Pancreas (tissue), 10 donors: ENCODE measurements around the gene LAMA1. TPM values are rescaled to one million over a fixed set of nuclear protein-coding genes. Genes with fewer than 3 reads are reported as not detected.

Source experiments
- ATAC-seq, 4 donors: fragments of 200-7000 bp; cut with Tn5 transposase; one replicate each; pipeline versions ENCODE4 v1.8.0 to v1.9.1; 2020; ENCODE audit warnings: mild to moderate bottlenecking in 4 of 4, moderate library complexity in 4 of 4
- DNase-seq, 6 donors: peaks; one replicate each; pipeline ENCODE4 v3.0.0-alpha.2; 2020
- FAIRE-seq: peaks from 2 replicates; lab custom pipeline; 2012; peaks lifted over from hg19 to GRCh38; lab: Jason Lieb, UNC
- H3K27ac ChIP-seq, 4 donors: fragments of 200-600 bp; sonication (generic); 1 replicate in 3 of 4; 2 replicates in 1 of 4; pipeline versions ENCODE4 v1.5.0 to v1.8.0; 2020
- H3K27me3 ChIP-seq, 4 donors: fragments of 200-600 bp; one replicate each; pipeline ENCODE4 v1.8.0; 2021
- H3K36me3 ChIP-seq, 3 donors: fragments of 200-600 bp; sonication (generic) in 1 of 3; one replicate each; pipeline versions ENCODE4 v1.5.0 to v1.8.0; 2020 to 2021
- H3K4me1 ChIP-seq, 3 donors: fragments of 200-600 bp; one replicate each; pipeline ENCODE4 v1.8.0; 2021
- H3K4me3 ChIP-seq, 4 donors: fragments of 200-600 bp; sonication (generic) in 2 of 4; one replicate each; pipeline versions ENCODE4 v1.5.0 to v1.8.0; 2020 to 2021
- H3K9me3 ChIP-seq, 4 donors: fragments of 200-600 bp; one replicate each; pipeline ENCODE4 v1.8.0; 2021
- CTCF ChIP-seq, 4 donors: fragments of 200-600 bp; sonication (generic) in 3 of 4; IDR thresholded peaks; one replicate each; pipeline versions ENCODE4 v1.5.0 to v1.8.0; 2021; ENCODE audit warnings: antibody characterized with exemption in 4 of 4
- WGBS, 2 donors: extraction: QIAGEN DNeasy Blood & Tissue Kit; methylation state at CpG; one replicate each; pipeline ENCODE4 v1.1.7; 2013; 5-methylcytosine and 5-hydroxymethylcytosine counted together
- intact Hi-C, 3 donors: fragments of 100-400 bp; cut with DNase I; formaldehyde crosslinking; loops; one replicate each; pipeline versions ENCODE4 v1.11.1 to v1.14.2; 2022
- polyA plus RNA-seq, 2 donors: library from polyadenylated mRNA; stranded (reverse); fragments of 200-250 nt; gene quantifications; one replicate each; pipeline ENCODE4 v1.2.3, GENCODE V29; 2013
- total RNA-seq, 6 donors: library from RNA; stranded (reverse); fragmentation: NEBNext Ultra II Directional in 4 of 6; extraction: Animal tissue kit (Norgen Biotek cat#: 25700) in 4 of 6; gene quantifications; one replicate each; pipeline versions ENCODE4 v1.2.1 to v1.2.4, GENCODE V29; 2021 to 2023
- donor health status: healthy with polysubstance abuse.
- donor health status: DM: no; HTN: no; CAD: no; lungs with moderate emphysema.
- donor health status: DM: no; HTN: no; CAD: no.
- donor health status: control.
- donor health status: control.
- donor health status: Bipolar disorder and iron deficiency.
- donor health status: DM: yes; HTN: yes; CAD: no.
- donor health status: DM: no; HTN: no; CAD: no.
- donor health status: DM: no; HTN: no; CAD: no.
- donor health status: DM: yes; HTN: yes; CAD: no.

Gene LAMA1
- total and polyA plus RNA-seq, 8 donors = 0.39 to 3.1 (median 1.0) TPM

DNA sequence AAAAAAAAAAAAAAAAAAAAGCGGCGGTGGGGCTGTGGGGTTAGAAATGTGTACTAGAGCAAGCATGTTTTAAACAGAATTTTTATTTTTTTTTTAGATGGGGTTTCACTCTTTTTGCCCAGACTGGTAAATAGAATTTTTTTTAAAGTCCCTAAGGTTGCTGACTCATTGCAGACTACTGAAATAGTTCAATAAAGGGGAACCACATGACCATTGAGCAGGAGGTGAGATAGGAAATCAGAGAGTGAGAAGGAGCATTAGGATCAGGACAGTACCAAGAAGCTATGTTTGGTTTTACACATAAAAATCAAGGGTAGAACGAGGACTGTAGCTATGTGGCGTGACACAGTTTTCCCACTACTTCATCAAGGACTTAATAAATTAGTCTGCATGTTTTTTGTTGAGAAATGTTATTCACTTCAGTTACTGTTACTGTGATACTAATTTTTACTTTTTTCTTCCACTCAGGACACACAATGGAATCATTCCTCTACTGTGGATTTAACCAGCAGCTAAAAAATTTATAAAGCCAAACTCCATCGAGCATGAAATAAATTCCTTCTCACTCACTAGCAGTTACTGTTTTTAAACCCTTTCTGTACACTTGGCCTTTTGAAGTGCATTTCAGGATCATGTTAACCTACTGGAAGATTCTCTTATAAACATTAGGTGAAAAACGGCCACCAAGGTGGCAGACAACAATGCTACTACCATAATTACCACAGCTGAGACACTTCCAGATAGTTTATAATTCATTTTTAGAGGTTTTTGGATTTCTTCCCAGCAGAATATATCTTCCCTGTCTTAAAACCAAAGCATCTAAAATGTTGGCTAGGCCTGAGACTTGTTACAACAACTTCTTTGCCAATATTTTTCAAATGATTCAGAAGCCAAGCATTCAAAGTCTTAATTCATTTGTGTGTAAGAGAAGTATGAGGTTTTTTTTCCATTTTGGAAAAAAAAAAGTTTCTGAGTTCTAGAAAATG is 33.2 kb downstream of the LAMA1 start:
- DNase-seq (no peak), FAIRE-seq (peak; percentile 43)
- no peak for TF ChIP-seq CTCF (IDR thresholded peaks at IDR 0.05)

DNA sequence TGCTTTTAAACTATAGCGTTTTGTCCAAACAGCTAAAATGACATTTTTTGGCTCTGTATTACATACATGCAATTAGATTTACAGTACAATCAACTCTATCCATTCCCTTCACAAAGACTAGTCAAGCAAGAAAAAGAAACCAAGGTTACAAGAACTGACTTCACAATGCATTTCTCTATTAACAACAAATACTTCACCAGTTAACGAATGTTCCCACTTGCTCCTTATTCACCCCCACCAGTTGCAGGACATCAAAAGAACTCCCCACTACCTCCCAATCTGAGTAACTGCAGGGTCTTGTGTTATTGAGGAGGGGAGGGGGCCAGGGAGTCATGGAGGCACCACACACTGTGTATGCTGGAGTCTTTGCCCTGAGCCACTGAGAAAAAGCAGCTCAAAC is 34.9 kb downstream of the LAMA1 start:
- 68 to 83% methylated on average over 2 of the region's 2 CpGs for WGBS, 2 donors

More for the DNA sequence above, 33.2 kb downstream of the LAMA1 start:
- peak in 2 of 4 donors; percentile 48 to 66 for ATAC-seq
- Histone ChIP-seq H3K4me3 (no peak overlapping the region), H3K4me1 (no peaks in the 10 kb centered on the region), H3K36me3 (no peaks in the 10 kb centered on the region), H3K27me3 (no peaks in the 10 kb centered on the region), H3K9me3 (no peaks in the 10 kb centered on the region), H3K27ac (peak overlapping the region in 1 of 4 donors; percentile 5)
- 69 to 80% methylated on average over 6 of the region's 6 CpGs for WGBS, 2 donors
- intact Hi-C loops = no loop called here

DNA sequence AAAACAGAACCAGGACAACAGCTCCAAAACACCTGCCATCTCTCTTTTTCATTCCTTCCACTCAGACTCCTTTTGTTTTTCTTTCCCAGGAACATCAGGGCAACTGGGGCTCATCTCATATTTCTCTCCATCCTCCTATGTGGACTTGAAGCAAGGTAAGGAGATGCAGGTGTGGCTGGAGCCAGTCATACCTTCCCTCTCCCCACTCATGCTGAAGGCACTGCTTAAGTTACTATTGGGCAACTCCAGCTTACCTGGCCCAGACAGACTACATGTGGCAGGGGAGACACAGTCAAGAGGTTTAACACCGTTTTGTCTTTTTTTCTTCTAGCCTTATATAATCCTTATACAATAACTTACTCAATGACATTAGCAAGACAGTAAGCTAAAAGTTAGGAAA is 38.4 kb downstream of the LAMA1 start:
- DNase-seq (no peak), FAIRE-seq (no peak), ATAC-seq (no peak)
- Histone ChIP-seq H3K9me3 (no peaks in the 10 kb centered on the region), H3K27me3 (no peaks in the 10 kb centered on the region), H3K36me3 (no peaks in the 10 kb centered on the region), H3K4me3 (no peak overlapping the region), H3K4me1 (peaks cover 0 to 5% (median 0%) of the 10 kb centered on the region in 3 donors), H3K27ac (no peak overlapping the region)
- intact Hi-C loops = no loop called here
- WGBS, 2 donors = 57 to 93% methylated on average over 1 of the region's 1 CpG
- no peak for TF ChIP-seq CTCF (IDR thresholded peaks at IDR 0.05)

More for the DNA sequence above, 34.9 kb downstream of the LAMA1 start:
- no peaks in the 10 kb centered on the region for H3K27me3 ChIP-seq
- ATAC-seq (no peak), FAIRE-seq (no peak), DNase-seq (no peak)
- H3K27ac ChIP-seq = no peak overlapping the region
- intact Hi-C loops = no loop called here
- no peaks in the 10 kb centered on the region for H3K4me1 ChIP-seq
- no peaks in the 10 kb centered on the region for H3K9me3 ChIP-seq
- no peak overlapping the region for H3K4me3 ChIP-seq
- no peak for TF ChIP-seq CTCF (IDR thresholded peaks at IDR 0.05)
- no peaks in the 10 kb centered on the region for H3K36me3 ChIP-seq

GRCh38 chr18:7072593-7072992 is 45.0 kb downstream of the LAMA1 start:
- H3K36me3 ChIP-seq = no peaks in the 10 kb centered on the region
- peaks cover 0 to 5% (median 0%) of the 10 kb centered on the region in 3 donors for H3K4me1 ChIP-seq
- intact Hi-C loops = no loop called here
- H3K27me3 ChIP-seq = no peaks in the 10 kb centered on the region
- FAIRE-seq = no peak
- DNase-seq = no peak
- H3K4me3 ChIP-seq = no peak overlapping the region
- H3K9me3 ChIP-seq = no peaks in the 10 kb centered on the region
- WGBS, 2 donors = 68 to 85% methylated on average over 8 of the region's 8 CpGs
- no peak for ATAC-seq
- no peak overlapping the region for H3K27ac ChIP-seq
- no peak for TF ChIP-seq CTCF (IDR thresholded peaks at IDR 0.05)

DNA sequence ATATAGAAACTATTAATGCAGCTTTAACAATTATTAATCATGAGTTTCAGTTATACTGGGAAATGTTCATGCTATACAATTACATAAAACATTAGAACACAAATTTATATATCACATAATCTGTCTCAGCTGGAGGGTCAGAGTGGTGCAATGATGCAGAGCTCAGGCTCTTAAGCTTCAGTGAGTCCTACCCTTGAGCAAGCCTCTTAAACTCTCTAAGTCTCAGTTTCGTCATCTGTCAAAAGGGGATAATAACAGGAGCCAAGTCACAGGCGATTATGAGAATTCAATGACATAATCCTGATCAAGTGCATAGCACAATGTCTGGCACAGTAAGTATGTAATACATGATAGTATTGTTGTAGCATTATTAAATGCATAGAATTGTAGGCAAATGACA is 46.0 kb downstream of the LAMA1 start:
- Histone ChIP-seq H3K4me3 (no peak overlapping the region), H3K4me1 (peaks cover 0 to 5% (median 0%) of the 10 kb centered on the region in 3 donors), H3K9me3 (no peaks in the 10 kb centered on the region), H3K36me3 (no peaks in the 10 kb centered on the region), H3K27ac (no peak overlapping the region), H3K27me3 (no peaks in the 10 kb centered on the region)
- no peak for ATAC-seq
- intact Hi-C loops = no loop called here
- TF ChIP-seq CTCF (IDR thresholded peaks at IDR 0.05) = no peak
- no peak for DNase-seq
- no peak for FAIRE-seq
- 67 to 81% methylated on average over 2 of the region's 2 CpGs for WGBS, 2 donors
